AG08396 (cell line): ENCODE data around the gene ADGRB3.
A peak's percentile ranks its signal among the peaks of the same experiment; 100 is the strongest.
"Not testable (repeated sequence)": the region's sequence is repeated elsewhere in the genome, so short reads cannot be mapped to it uniquely, and the experiment has no call there.

Experiments
- DNase-seq: peaks from one replicate; pipeline ENCODE4 v3.0.0; 2012; ENCODE audit warnings: low spot score, mixed read lengths

ADGRB3 gene

DNA sequence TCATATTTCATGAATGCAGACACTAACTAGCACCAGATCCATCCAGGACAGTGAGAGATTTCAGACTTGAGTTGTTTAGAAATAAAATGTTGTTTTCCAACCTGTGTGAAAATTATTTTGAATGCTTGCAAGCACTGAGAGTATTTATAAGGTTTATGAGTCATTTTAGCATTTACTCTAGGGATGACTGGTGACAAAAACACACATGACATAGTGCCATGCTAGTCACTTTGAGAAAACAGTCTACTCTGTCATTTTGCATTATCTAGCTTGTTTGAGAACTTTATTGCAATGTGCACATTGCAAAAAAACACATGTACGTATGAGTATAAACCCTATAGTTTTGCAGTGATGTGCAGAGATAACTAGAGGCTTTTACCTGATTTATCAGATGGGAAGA, 705.1 kb downstream of the ADGRB3 start:
- no peak for DNase-seq

- peak; percentile 1 for DNase-seq
Observed at GRCh38 chr6:69343851-69344250, 708.8 kb downstream of the ADGRB3 start.

GRCh38 chr6:69349771-69350170, 714.7 kb downstream of the ADGRB3 start:
- peak; percentile 1 for DNase-seq

DNA sequence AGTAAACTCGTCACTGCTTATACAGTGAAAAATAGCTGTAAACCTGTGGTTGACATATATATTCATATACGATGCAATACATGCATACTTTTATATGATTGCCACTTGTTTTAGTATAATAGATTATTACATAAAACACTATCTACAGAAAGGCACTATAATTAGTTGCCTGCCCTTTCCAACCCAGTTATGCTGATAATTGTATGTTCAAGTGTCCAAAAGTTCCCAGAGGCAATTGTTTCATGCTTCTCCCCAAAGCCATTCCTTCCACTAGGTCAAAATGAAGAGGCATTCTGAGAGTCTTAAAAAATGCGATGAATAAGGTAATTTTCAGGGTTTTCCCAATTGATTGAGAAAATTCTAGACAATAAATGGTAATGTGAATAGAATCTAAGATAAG, 727.1 kb downstream of the ADGRB3 start:
- DNase-seq = no peak

- no peak for DNase-seq
Observed at GRCh38 chr6:69366831-69367230, 731.7 kb downstream of the ADGRB3 start.

GRCh38 chr6:69368613-69369012, 733.5 kb downstream of the ADGRB3 start:
- DNase-seq = no peak

- DNase-seq = no peak
Observed at GRCh38 chr6:69370763-69371162, 735.7 kb downstream of the ADGRB3 start.

DNA sequence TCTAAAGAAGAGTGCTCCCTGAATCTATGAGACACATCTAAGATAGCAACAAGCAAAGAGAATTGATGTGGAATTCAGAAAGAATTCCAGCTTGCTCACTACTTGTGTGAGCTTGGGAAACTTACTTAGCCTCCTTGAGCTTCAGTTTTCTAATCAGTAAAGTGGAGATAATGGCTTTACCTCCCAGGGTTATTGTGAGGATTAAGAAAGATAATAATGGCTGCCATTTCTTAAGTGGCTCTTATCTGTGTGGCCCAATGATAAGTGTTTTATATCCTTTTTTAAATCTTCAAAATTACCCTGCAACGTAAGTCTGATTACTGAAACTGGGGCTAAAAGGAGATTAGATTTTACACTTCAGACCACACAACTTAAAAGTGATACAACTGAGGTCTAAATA, 743.2 kb downstream of the ADGRB3 start:
- no peak for DNase-seq

- no peak for DNase-seq
Observed at GRCh38 chr6:69379518-69379917, 744.4 kb downstream of the ADGRB3 start.

DNA sequence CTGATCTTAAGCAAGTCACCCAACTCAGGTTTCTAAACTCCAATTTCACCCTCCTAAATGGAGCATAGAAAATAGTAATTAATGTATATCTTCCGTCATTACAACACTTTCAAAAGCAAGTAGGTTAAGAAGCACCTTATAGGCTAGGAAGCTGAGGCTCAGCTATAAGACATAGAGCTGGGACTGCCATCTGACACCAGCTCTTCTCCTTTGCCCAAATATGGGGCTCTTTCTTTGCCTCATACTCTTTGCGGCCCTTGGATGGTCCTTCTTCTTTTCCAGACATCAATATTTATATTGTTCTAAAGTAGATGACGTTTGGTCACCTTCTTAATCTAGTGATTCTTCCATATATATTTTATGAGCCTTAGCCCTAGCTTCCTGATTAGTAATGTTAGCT, 748.5 kb downstream of the ADGRB3 start:
- no peak for DNase-seq

DNA sequence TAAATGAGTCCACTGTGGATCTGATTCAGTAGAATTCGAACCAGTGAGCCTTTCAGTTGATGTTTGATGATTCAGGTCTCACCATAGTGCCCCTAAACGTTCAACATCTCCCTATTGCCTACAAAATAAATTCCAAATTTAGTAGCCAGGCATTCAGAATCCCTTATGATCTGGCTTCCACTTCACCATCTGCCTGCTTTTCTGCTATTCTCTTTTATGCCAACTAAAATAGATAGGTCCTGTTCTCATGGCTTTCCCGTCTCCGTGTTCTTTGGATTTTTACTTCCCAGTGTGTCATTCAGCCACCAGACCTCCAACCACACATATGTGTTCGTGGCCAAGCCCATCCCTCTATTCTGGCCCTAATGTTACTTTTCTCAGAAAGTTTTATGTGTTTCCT, 751.3 kb downstream of the ADGRB3 start:
- no peak for DNase-seq

DNA sequence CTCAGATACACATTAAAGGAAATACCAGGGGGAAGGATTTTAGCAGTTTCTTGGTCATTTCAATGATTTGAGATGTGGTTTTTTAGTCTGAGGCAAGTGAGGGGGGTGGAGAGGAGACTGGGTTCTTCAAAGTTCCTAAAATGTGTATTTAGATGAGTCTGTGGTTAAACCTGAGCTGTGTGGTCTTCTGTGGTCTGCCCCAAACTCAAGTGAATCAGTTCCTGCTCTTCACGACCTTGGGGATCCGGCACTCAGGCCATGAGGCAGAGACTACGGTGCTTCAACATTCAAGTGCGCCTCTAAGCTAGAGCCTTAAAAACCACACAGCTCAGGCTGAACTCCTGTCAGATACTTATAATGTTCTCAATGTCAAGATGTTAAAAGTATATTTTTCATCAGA, 755.0 kb downstream of the ADGRB3 start:
- no peak for DNase-seq

- no peak for DNase-seq
Observed at GRCh38 chr6:69391106-69391505, 756.0 kb downstream of the ADGRB3 start.

GRCh38 chr6:69392745-69393144, 757.7 kb downstream of the ADGRB3 start:
- DNase-seq = no peak

GRCh38 chr6:69398311-69398710, 763.2 kb downstream of the ADGRB3 start:
- DNase-seq = no peak

DNA sequence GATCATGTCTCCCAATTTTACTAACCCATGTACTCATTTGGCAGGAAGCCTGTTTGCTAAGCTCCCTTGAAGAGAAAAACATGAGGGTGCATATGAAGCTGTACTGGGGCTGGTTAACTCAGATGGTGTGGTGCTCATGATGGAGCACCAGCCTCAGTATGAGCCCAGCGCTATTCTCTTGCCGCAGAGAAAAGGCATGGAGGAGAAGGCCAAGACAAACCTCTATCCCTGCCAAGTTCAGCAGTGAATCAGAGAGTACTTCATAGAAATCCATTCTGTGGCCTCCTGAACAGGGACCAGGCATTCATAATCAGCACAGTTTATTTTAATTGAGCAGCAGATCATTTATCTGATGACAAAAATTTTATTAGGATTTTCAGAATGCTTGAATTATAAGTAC, 763.6 kb downstream of the ADGRB3 start:
- DNase-seq = no peak

- no peak for DNase-seq
Observed at GRCh38 chr6:69408886-69409285, 773.8 kb downstream of the ADGRB3 start.

DNA sequence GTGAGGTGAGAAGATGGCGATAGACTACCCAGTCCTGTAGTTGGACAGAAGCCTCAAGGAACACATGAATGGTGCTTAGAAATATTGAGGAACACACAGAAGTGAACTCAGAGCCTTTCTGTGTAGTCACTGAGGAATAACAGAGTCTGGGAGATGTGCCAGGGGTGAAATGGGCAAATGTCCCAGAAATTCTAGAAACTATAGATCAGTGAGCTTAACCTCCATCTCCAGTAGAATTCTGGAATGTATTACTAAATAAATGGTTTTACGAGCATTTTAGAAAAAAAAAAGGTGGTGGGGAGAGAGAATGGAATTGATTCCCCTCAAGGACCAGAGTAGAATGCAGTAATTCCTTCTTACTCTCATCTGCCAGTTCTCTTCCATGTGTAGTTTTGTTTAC, 781.7 kb downstream of the ADGRB3 start:
- DNase-seq = no peak

DNA sequence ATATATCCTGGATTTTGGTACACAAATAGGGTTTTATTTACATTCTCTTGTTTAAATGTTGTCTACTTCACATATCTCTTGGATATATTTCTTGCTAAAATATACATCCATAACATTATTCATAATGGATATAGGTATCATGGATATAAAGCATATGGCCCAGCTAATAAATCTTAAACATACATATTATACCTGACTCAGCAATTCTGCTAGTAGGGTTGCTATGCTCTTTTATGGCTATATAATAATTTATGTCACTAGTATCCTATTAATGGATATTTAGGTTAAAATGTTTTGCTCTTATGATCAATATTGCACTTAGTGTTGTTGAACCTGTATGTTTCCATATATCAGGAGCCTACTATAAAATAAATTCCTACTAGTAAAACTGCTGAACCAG, 786.2 kb downstream of the ADGRB3 start:
- DNase-seq = no peak

DNA sequence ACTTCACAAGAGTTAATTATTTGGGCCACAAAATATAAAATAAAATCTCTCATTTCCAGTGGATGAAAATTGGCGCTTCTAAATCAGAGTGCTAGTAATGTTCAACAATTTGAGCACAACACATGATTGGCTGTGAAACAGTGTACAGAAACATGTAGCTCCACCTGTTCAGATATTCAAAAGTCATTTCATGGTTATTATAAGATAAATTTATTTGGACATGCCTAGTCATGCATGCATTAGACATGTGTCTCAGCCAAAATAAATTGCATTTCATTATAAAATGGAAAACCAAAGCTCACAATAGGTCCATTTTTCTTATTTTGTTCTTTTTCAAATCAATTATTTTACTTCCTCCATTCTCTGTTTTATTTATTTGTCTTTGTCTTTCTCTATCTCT, 786.9 kb downstream of the ADGRB3 start:
- DNase-seq = no peak

GRCh38 chr6:69422475-69422874, 787.4 kb downstream of the ADGRB3 start:
- DNase-seq = no peak

GRCh38 chr6:69423785-69424184, 788.7 kb downstream of the ADGRB3 start:
- DNase-seq = no peak

DNA sequence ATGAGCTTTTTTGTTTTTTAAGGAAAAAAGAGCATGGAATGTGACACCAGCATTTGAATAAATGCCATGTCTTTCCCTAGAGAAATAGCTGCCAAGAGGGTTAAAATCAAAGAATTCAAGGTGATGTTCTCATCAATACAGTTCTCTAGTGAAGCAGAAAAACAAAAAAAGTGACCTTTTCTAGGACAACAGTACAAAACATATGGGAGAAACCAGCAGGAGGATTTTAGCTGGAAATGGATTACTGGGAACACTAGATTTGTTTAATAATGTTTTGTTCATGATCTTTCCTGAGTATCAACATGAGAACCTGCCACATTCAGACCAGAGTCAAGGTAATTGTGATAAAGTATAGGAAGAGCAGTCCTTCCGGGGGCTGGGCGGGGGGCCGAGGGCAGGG, 789.5 kb downstream of the ADGRB3 start:
- DNase-seq = no peak

DNA sequence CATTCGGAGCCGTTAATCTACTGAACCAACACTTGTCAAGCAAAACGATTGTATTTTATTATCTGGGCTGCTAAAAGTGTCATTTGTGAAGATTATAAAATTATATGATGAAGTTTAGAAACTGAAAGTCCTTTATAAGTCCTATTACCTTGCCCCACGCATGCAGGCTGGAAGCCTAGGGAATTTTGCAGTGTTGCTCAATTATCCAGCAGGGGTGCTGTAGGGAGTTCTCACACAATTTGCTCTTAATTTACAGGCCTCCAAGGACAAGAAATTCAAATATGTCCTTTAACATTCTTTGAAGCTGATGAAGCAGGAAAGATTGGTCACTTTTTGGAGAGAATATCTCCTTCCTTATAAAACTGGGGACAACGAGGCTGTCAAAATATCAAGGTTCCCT, 792.8 kb downstream of the ADGRB3 start:
- no peak for DNase-seq

- not testable (repeated sequence) for DNase-seq
Observed at GRCh38 chr6:69432168-69432567, 797.1 kb downstream of the ADGRB3 start.
